ENCODE results near the gene RNF113B. TPM values are rescaled to one million over a fixed set of nuclear protein-coding genes. Genes with fewer than 3 reads are reported as not detected.

Gene RNF113B
- total and polyA plus RNA-seq, 2 of the 4 experiments (the other 2 are of a cell fraction) = not detected

GRCh38 chr13:98189841-98190505 lies 12.9 kb upstream of the RNF113B start (continued):
- no peak for TF ChIP-seq CHD1 (IDR thresholded peaks at IDR 0.05; ENCODE audit: low read depth, low read length)

GRCh38 chr13:98188544-98189166 lies 11.6 kb upstream of the RNF113B start:
- peaks cover 28% of the 10 kb centered on the region for H3K4me1 ChIP-seq (ENCODE audit: control insufficient read depth, insufficient read depth, low read length)
- in situ Hi-C loops (cut with MboI; ENCODE audit: low sequenced_read_pairs) = no loop called here
- 96% methylated on average over 7 of the region's 14 CpGs; no CpG with 5 or more reads in 1 of the 2 experiments for WGBS, 2 experiments (ENCODE audit: extremely low coverage in 2 of 2, insufficient read length in 1 of 2)
- H2BK20ac ChIP-seq (ENCODE audit: low read depth, low read length) = no peak overlapping the region
- intact Hi-C loops (cut with micrococcal nuclease) = no loop called here
- no peaks in the 10 kb centered on the region for H3K27me3 ChIP-seq (ENCODE audit: control insufficient read depth, insufficient read depth, low read length)
- no TSS peak for BruUV-seq (replicated peaks)
- ATAC-seq (ENCODE audit: low read depth) (no peak), DNase-seq (no peak)
- H3K14ac ChIP-seq (replicated peaks; ENCODE audit: low read depth, low read length) = peak overlapping the region; percentile 19; the same call in 1 of the 2 replicates
- H2BK120ac ChIP-seq (ENCODE audit: low read depth, low read length) = no peak overlapping the region; the same call in 1 of the 2 replicates
- ChIA-PET CTCF (no interaction called here), POLR2A (ENCODE audit: unreplicated experiment) (no interaction called here)
- H2BK5ac ChIP-seq (ENCODE audit: low read depth, low read length, poor library complexity, severe bottlenecking) = peak overlapping the region; percentile 42
- H3K56ac ChIP-seq (ENCODE audit: extremely low read depth, insufficient read depth, low read length) = no peak overlapping the region
- dilution Hi-C loops (cut with HindIII; ENCODE audit: low sequenced_read_pairs, unreplicated experiment) = no loop called here
- H3K4ac ChIP-seq (ENCODE audit: low read depth, low read length) = peak overlapping the region; percentile 77
- H3K23ac ChIP-seq (ENCODE audit: low read depth, low read length) = no peak overlapping the region
- peaks cover 23% of the 10 kb centered on the region for H3K9me1 ChIP-seq (ENCODE audit: insufficient read depth, low read length)
- H4K20me1 ChIP-seq (ENCODE audit: insufficient read depth, low read length) = peaks cover 44% of the 10 kb centered on the region
- H2AFZ ChIP-seq (replicated peaks; ENCODE audit: low read length, poor library complexity) = no peak overlapping the region
- no peaks in the 10 kb centered on the region for H3K9me3 ChIP-seq (ENCODE audit: control insufficient read depth, insufficient read depth, low read length)
- H3K27ac ChIP-seq (ENCODE audit: insufficient read depth, low read length) = peak overlapping the region; percentile 18; the same call in 1 of the 2 replicates
- H3K18ac ChIP-seq (ENCODE audit: low read depth, low read length) = no peak overlapping the region; the same call in 1 of the 2 replicates
- H3K36me3 ChIP-seq (ENCODE audit: control insufficient read depth, insufficient read depth, low read length) = peaks cover 2% of the 10 kb centered on the region
- H4K91ac ChIP-seq (ENCODE audit: insufficient read depth, low read depth, low read length) = peak overlapping the region; percentile 54; the same call in 1 of the 2 replicates
- peak overlapping the region in 1 of 2 experiments; percentile 33; a peak in 1 of 4 replicates for H4K8ac ChIP-seq (ENCODE audit: low read depth in 2 of 2, low read length in 2 of 2)
- H3K4me2 ChIP-seq (ENCODE audit: low read depth, low read length) = no peak overlapping the region
- no peak overlapping the region for H3K9ac ChIP-seq (ENCODE audit: low read depth, low read length)
- H2BK15ac ChIP-seq (ENCODE audit: low read depth, low read length) = 0 out of 3 replicates have a peak overlapping the region, but pooled peaks have one; percentile 24
- H3K79me1 ChIP-seq (ENCODE audit: low read depth in 1 of 2, low read length in 2 of 2) = peaks cover 44 to 77% of the 10 kb centered on the region in 2 experiments
- H2AK9ac ChIP-seq (replicated peaks; ENCODE audit: low read depth, low read length, poor library complexity) = peak overlapping the region; percentile 1
- H3K4me3 ChIP-seq (ENCODE audit: insufficient read depth, low read depth, low read length) = no peak overlapping the region
- H2AK5ac ChIP-seq (ENCODE audit: low read depth, low read length) = peak overlapping the region; percentile 43; the same call in 1 of the 2 replicates
- peak overlapping the region; percentile 1 for H4K5ac ChIP-seq (ENCODE audit: low read depth, low read length)
- TF ChIP-seq RAD21 (IDR thresholded peaks at IDR 0.05; ENCODE audit: low read length) = no peak
- no peak for TF ChIP-seq CHD1 (IDR thresholded peaks at IDR 0.05; ENCODE audit: low read depth, low read length)
- no peak for TF ChIP-seq RCOR1 (IDR thresholded peaks at IDR 0.05; ENCODE audit: insufficient replicate concordance, low read length)
- no peak for TF ChIP-seq MXI1 (IDR thresholded peaks at IDR 0.05; ENCODE audit: borderline replicate concordance, low read depth, low read length)
- no peak for TF ChIP-seq CTCF (conservative IDR thresholded peaks at IDR 0.05; ENCODE audit: low read depth, low read length)
- no peak for TF ChIP-seq MAFK (IDR thresholded peaks at IDR 0.05; ENCODE audit: low read depth, low read length)
- TF ChIP-seq USF2 (IDR thresholded peaks at IDR 0.05; ENCODE audit: low read depth, low read length) = no peak
- TF ChIP-seq ELK1 (IDR thresholded peaks at IDR 0.05; ENCODE audit: borderline replicate concordance, low read depth, low read length) = no peak
- no peak for TF ChIP-seq POLR2A (IDR thresholded peaks at IDR 0.05; ENCODE audit: low read depth, low read length)
- TF ChIP-seq CEBPB (IDR thresholded peaks at IDR 0.05; ENCODE audit: low read depth, low read length) = no peak
- no peak for TF ChIP-seq NFE2L2 (IDR thresholded peaks at IDR 0.05; ENCODE audit: low read depth, low read length)
- no peak for TF ChIP-seq FOS (IDR thresholded peaks at IDR 0.05; ENCODE audit: low read depth, low read length)
